DMS153 (cell line): ENCODE results near the gene GJA3.
A peak's percentile ranks its signal among the peaks of the same experiment; 100 is the strongest.

Source experiments
- DNase-seq: peaks from one replicate; lab custom pipeline; 2025; lab: John Stamatoyannopoulos, UW

Gene GJA3

GRCh38 chr13:20160306-20161274 lies at the start of gene GJA3:
Gene GJA3 (minus strand): TSS chr13:20161052. CDS start chr13:20143288, 17,764 bp downstream.
- DNase-seq, result no peak

GRCh38 chr13:20209948-20210347 lies 49.1 kb upstream of the GJA3 start:
- DNase-seq, result no peak

GRCh38 chr13:20206698-20207235 lies 45.9 kb upstream of the GJA3 start:
- DNase-seq, result no peak

- no peak for DNase-seq
These were observed 45.3 kb upstream of the GJA3 start for GRCh38 chr13:20206065-20206697.

- no peak for DNase-seq
These were observed 37.9 kb upstream of the GJA3 start for GRCh38 chr13:20198781-20199180.

GRCh38 chr13:20197361-20197834 lies 36.5 kb upstream of the GJA3 start:
- peak; percentile 14 for DNase-seq

GRCh38 chr13:20195801-20196200 lies 34.9 kb upstream of the GJA3 start:
- DNase-seq, result no peak

- DNase-seq, result no peak
These were observed 33.2 kb upstream of the GJA3 start for GRCh38 chr13:20193907-20194631.

GRCh38 chr13:20193162-20193906 lies 32.5 kb upstream of the GJA3 start:
- DNase-seq, result no peak

- no peak for DNase-seq
These were observed 31.9 kb upstream of the GJA3 start, which contains the start of gene GJB2 for GRCh38 chr13:20192836-20193161. Gene GJB2 (minus strand): TSS chr13:20192938. CDS start chr13:20189581, 3,357 bp downstream.

- DNase-seq, result no peak
These were observed 31.4 kb upstream of the GJA3 start for GRCh38 chr13:20192158-20192835.

- no peak for DNase-seq
These were observed 30.7 kb upstream of the GJA3 start for GRCh38 chr13:20191311-20192157.

GRCh38 chr13:20190481-20191310 lies 29.8 kb upstream of the GJA3 start:
- DNase-seq, result no peak

- DNase-seq, result no peak
These were observed 29.2 kb upstream of the GJA3 start for GRCh38 chr13:20190076-20190475.

GRCh38 chr13:20188667-20189553 lies 28.1 kb upstream of the GJA3 start:
- no peak for DNase-seq

- DNase-seq, result no peak
These were observed 25.9 kb upstream of the GJA3 start for GRCh38 chr13:20186771-20187170.

GRCh38 chr13:20185366-20186056 lies 24.7 kb upstream of the GJA3 start:
- no peak for DNase-seq
